Liver (tissue), 9 donors: ENCODE results near the gene ZNF771. TPM values are rescaled to one million over a fixed set of nuclear protein-coding genes. Genes with fewer than 3 reads are reported as not detected.
A peak's percentile ranks its signal among the peaks of the same experiment; 100 is the strongest.
"Not testable (repeated sequence)": the region's sequence is repeated elsewhere in the genome, so short reads cannot be mapped to it uniquely, and the experiment has no call there.

Experiments
- DNase-seq: peaks from one replicate; pipeline ENCODE4 v3.0.0-alpha.2; 2017; ENCODE audit warnings: low spot score
- H3K27ac ChIP-seq, 2 donors: one replicate each; pipeline ENCODE4 v1.7.0; 2013; ENCODE audit warnings: inconsistent platforms in 2 of 2, low read length in 2 of 2, control low read depth in 1 of 2, low read depth in 1 of 2, mild to moderate bottlenecking in 1 of 2
- H3K27me3 ChIP-seq, 4 donors: one replicate each; pipeline versions ENCODE4 v1.6.1 to v1.7.0; 2013; ENCODE audit warnings: low read length in 3 of 4, inconsistent platforms in 1 of 4, mild to moderate bottlenecking in 1 of 4, moderate library complexity in 1 of 4; ENCODE audit not compliant: control insufficient read depth in 4 of 4, insufficient read depth in 4 of 4
- H3K36me3 ChIP-seq, 4 donors: one replicate each; pipeline versions ENCODE4 v1.6.1 to v1.7.0; 2013; ENCODE audit warnings: low read length in 3 of 4, mild to moderate bottlenecking in 3 of 4, low read depth in 1 of 4, moderate library complexity in 1 of 4; ENCODE audit not compliant: control insufficient read depth in 4 of 4, insufficient read depth in 3 of 4
- H3K4me1 ChIP-seq, 4 donors: one replicate each; pipeline versions ENCODE4 v1.6.1 to v1.7.0; 2013; ENCODE audit warnings: low read length in 3 of 4, mild to moderate bottlenecking in 3 of 4, moderate library complexity in 1 of 4; ENCODE audit not compliant: control insufficient read depth in 4 of 4, insufficient read depth in 4 of 4
- H3K4me3 ChIP-seq, 3 donors: one replicate each; pipeline versions ENCODE4 v1.6.1 to v1.7.0; 2013; ENCODE audit warnings: low read length in 3 of 3, control low read depth in 1 of 3, low read depth in 1 of 3, mild to moderate bottlenecking in 1 of 3
- H3K9ac ChIP-seq, 2 donors: one replicate each; pipeline ENCODE4 v1.7.0; 2013; ENCODE audit warnings: low read length in 2 of 2, mild to moderate bottlenecking in 2 of 2, moderate library complexity in 2 of 2, control low read depth in 1 of 2, low read depth in 1 of 2
- H3K9me3 ChIP-seq, 4 donors: one replicate each; pipeline versions ENCODE4 v1.6.1 to v1.7.0; 2013; ENCODE audit warnings: low read length in 3 of 4; ENCODE audit not compliant: control insufficient read depth in 4 of 4
- EGR1 ChIP-seq, 2 donors: IDR thresholded peaks; 2 replicates each; pipeline ENCODE4 v1.6.1; 2016 to 2018; ENCODE audit warnings: antibody characterized with exemption in 2 of 2, low read depth in 2 of 2
- FOXA1 ChIP-seq: IDR thresholded peaks from 2 replicates; pipeline ENCODE4 v1.6.1; 2016; ENCODE audit warnings: antibody characterized with exemption
- FOXA2 ChIP-seq: IDR thresholded peaks from 2 replicates; pipeline ENCODE4 v1.6.1; 2016; ENCODE audit warnings: antibody characterized with exemption
- GABPA ChIP-seq, 2 donors: IDR thresholded peaks in 1 of 2; conservative IDR thresholded peaks in 1 of 2; 2 replicates each; pipeline ENCODE4 v1.6.1; 2016; ENCODE audit warnings: antibody characterized with exemption in 2 of 2, mild to moderate bottlenecking in 1 of 2, moderate library complexity in 1 of 2
- HNF4A ChIP-seq, 2 donors: conservative IDR thresholded peaks; 2 replicates each; pipeline ENCODE4 v1.6.1; 2016; ENCODE audit warnings: antibody characterized with exemption in 2 of 2, mild to moderate bottlenecking in 2 of 2
- HNF4G ChIP-seq: IDR thresholded peaks from 2 replicates; pipeline ENCODE4 v1.6.1; 2016; ENCODE audit warnings: antibody characterized with exemption
- JUND ChIP-seq, 2 donors: IDR thresholded peaks; 2 replicates each; pipeline ENCODE4 v1.6.1; 2016; ENCODE audit warnings: antibody characterized with exemption in 2 of 2
- NR2F2 ChIP-seq: IDR thresholded peaks from 2 replicates; pipeline ENCODE4 v1.6.1; 2016; ENCODE audit warnings: antibody characterized with exemption
- RXRA ChIP-seq, 2 donors: IDR thresholded peaks; 2 replicates each; pipeline ENCODE4 v1.6.1; 2017 to 2018; ENCODE audit warnings: antibody characterized with exemption in 2 of 2, mild to moderate bottlenecking in 1 of 2
- TAF1 ChIP-seq: conservative IDR thresholded peaks from 2 replicates; pipeline ENCODE4 v1.6.1; 2016; ENCODE audit warnings: antibody characterized with exemption, mild to moderate bottlenecking
- YY1 ChIP-seq: IDR thresholded peaks from 2 replicates; pipeline ENCODE4 v1.6.1; 2016; ENCODE audit warnings: antibody characterized with exemption, mild to moderate bottlenecking
- WGBS: extraction: QIAGEN DNeasy Blood & Tissue Kit; methylation state at CpG from one replicate; pipeline ENCODE4 v1.1.7; 2013; 5-methylcytosine and 5-hydroxymethylcytosine counted together
- polyA plus RNA-seq, 2 donors: library from polyadenylated mRNA; stranded (reverse) in 1 of 2; unstranded in 1 of 2; fragments of 200-250 nt in 1 of 2; fragments of >200 nt in 1 of 2; fragmentation: Nextera tagmentation in 1 of 2; extraction: Ambion mirVana in 1 of 2; gene quantifications; one replicate each; pipeline versions ENCODE4 v1.2.1 to v1.2.3, GENCODE V29; 2013 to 2015
- total RNA-seq, 2 donors: library from RNA; depleted of rRNA; stranded (reverse); fragments of >200 nt; gene quantifications; one replicate each; pipeline ENCODE4 v1.2.3, GENCODE V29; 2014
- TF ChIP-seq, protein P1 (sequence below): IDR thresholded peaks from 2 replicates; pipeline ENCODE4 v1.6.1; 2016; ENCODE audit warnings: antibody characterized with exemption
- TF ChIP-seq, protein P2 (sequence below): IDR thresholded peaks from 2 replicates; pipeline ENCODE4 v1.6.1; 2016; ENCODE audit warnings: antibody characterized with exemption
- TF ChIP-seq, protein P3 (sequence below): IDR thresholded peaks from 2 replicates; pipeline ENCODE4 v1.6.1; 2016; ENCODE audit warnings: antibody characterized with exemption
- TF ChIP-seq, protein P4 (sequence below): IDR thresholded peaks from 2 replicates; pipeline ENCODE4 v1.6.1; 2016; ENCODE audit warnings: antibody characterized with exemption, mild to moderate bottlenecking
- TF ChIP-seq, protein P5 (sequence below): fragments of 150-350 bp; IDR thresholded peaks from 2 replicates; pipeline ENCODE4 v1.5.1; 2017; ENCODE audit warnings: improper control_type of control experiment, low read depth, low read length; ENCODE audit not compliant: missing input control
- donor health status: healthy.
- donor health status: healthy.
- donor health status: healthy.
- donor health status: healthy.
- donor health status: healthy.

ZNF771 gene
- total and polyA plus RNA-seq, 4 donors, result 2.6 to 8.0 (median 5.2) TPM

DNA sequence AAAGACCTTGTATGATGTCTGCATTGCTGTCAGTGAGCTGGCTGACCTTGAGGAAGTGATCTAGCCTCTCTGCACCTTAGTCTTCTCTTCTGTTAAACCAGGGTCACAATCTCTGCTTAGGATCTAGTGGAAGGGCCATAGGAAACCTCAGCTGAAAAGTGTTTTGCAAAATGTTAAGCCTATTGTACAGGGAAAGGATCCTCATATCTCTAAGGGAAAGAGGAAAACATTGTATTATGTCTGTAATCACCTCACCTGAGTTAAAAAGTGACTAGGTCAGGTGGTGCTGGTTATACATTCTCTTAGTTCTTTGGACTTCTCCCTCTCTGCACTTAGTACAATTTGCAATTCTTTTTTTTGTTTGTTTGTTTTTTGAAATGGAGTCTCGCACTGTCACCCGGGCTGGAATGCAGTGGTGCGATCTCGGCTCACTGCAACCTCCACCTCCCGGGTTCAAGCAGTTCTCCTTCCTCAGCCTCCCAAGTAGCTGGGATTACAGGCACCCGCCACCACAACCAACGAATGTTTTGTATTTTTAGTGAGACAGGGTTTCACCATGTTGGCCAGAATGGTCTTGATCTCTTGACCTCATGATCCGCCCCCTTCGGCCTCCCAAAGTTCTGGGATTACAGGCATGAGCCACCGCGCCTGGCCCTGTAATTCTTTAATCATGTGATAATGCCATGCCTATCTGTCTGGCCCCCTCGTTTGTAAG lies 40.3 kb downstream of the ZNF771 start (continued):
- peak; percentile 60 for TF ChIP-seq TAF1
- peak; percentile 89 to 93 for TF ChIP-seq HNF4A (conservative IDR thresholded peaks at IDR 0.05)
- peak in 1 of 2 donors; percentile 57 for TF ChIP-seq JUND (IDR thresholded peaks at IDR 0.05)
- TF ChIP-seq FOXA1, result peak; percentile 45
- TF ChIP-seq, protein P1, sequence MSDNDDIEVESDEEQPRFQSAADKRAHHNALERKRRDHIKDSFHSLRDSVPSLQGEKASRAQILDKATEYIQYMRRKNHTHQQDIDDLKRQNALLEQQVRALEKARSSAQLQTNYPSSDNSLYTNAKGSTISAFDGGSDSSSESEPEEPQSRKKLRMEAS, result peak; percentile 62
- TF ChIP-seq EGR1 (IDR thresholded peaks at IDR 0.05; ENCODE audit: low read depth in 2 of 2), result no peak
- TF ChIP-seq RXRA (IDR thresholded peaks at IDR 0.05), result peak; percentile 57 to 82
- peak; percentile 92 for TF ChIP-seq YY1
- TF ChIP-seq, protein P2, sequence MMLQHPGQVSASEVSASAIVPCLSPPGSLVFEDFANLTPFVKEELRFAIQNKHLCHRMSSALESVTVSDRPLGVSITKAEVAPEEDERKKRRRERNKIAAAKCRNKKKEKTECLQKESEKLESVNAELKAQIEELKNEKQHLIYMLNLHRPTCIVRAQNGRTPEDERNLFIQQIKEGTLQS, result no peak

DNA sequence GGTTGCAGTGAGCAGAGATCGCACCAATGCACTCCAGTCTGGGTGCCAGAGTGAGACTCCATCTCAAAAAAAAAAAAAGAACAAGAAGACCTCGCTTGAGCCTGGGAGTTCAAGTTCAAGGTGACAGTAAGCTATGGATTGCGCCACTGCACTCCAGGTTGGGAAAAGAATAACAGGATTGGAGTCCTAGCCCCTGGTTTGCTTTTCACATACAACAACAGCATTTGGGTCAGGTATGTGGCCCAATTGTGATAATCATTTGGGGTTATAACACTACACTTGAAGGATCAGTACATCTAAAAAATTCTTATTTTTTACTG lies 41.7 kb downstream of the ZNF771 start:
- H3K9ac ChIP-seq, result no peak overlapping the region
- no peaks in the 10 kb centered on the region for H3K27me3 ChIP-seq
- WGBS, result 78% methylated on average over 3 of the region's 3 CpGs
- H3K4me1 ChIP-seq, result peaks cover 2 to 21% (median 13%) of the 10 kb centered on the region in 4 donors
- H3K27ac ChIP-seq, result no peak overlapping the region
- H3K4me3 ChIP-seq, result no peak overlapping the region
- no peaks in the 10 kb centered on the region for H3K36me3 ChIP-seq
- DNase-seq, result no peak
- TF ChIP-seq, protein P2, result no peak
- TF ChIP-seq FOXA2 (no peak), NR2F2 (no peak), FOXA1 (no peak), GABPA (IDR thresholded peaks at IDR 0.05 in 1 of 2, conservative IDR thresholded peaks at IDR 0.05 in 1 of 2) (no peak), HNF4G (no peak), TAF1 (no peak), JUND (IDR thresholded peaks at IDR 0.05) (no peak)
- TF ChIP-seq, protein P1, result no peak
- TF ChIP-seq, protein P3, sequence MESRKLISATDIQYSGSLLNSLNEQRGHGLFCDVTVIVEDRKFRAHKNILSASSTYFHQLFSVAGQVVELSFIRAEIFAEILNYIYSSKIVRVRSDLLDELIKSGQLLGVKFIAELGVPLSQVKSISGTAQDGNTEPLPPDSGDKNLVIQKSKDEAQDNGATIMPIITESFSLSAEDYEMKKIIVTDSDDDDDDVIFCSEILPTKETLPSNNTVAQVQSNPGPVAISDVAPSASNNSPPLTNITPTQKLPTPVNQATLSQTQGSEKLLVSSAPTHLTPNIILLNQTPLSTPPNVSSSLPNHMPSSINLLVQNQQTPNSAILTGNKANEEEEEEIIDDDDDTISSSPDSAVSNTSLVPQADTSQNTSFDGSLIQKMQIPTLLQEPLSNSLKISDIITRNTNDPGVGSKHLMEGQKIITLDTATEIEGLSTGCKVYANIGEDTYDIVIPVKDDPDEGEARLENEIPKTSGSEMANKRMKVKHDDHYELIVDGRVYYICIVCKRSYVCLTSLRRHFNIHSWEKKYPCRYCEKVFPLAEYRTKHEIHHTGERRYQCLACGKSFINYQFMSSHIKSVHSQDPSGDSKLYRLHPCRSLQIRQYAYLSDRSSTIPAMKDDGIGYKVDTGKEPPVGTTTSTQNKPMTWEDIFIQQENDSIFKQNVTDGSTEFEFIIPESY, result no peak
- TF ChIP-seq, protein P4, sequence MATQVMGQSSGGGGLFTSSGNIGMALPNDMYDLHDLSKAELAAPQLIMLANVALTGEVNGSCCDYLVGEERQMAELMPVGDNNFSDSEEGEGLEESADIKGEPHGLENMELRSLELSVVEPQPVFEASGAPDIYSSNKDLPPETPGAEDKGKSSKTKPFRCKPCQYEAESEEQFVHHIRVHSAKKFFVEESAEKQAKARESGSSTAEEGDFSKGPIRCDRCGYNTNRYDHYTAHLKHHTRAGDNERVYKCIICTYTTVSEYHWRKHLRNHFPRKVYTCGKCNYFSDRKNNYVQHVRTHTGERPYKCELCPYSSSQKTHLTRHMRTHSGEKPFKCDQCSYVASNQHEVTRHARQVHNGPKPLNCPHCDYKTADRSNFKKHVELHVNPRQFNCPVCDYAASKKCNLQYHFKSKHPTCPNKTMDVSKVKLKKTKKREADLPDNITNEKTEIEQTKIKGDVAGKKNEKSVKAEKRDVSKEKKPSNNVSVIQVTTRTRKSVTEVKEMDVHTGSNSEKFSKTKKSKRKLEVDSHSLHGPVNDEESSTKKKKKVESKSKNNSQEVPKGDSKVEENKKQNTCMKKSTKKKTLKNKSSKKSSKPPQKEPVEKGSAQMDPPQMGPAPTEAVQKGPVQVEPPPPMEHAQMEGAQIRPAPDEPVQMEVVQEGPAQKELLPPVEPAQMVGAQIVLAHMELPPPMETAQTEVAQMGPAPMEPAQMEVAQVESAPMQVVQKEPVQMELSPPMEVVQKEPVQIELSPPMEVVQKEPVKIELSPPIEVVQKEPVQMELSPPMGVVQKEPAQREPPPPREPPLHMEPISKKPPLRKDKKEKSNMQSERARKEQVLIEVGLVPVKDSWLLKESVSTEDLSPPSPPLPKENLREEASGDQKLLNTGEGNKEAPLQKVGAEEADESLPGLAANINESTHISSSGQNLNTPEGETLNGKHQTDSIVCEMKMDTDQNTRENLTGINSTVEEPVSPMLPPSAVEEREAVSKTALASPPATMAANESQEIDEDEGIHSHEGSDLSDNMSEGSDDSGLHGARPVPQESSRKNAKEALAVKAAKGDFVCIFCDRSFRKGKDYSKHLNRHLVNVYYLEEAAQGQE, result no peak
- TF ChIP-seq, protein P5, sequence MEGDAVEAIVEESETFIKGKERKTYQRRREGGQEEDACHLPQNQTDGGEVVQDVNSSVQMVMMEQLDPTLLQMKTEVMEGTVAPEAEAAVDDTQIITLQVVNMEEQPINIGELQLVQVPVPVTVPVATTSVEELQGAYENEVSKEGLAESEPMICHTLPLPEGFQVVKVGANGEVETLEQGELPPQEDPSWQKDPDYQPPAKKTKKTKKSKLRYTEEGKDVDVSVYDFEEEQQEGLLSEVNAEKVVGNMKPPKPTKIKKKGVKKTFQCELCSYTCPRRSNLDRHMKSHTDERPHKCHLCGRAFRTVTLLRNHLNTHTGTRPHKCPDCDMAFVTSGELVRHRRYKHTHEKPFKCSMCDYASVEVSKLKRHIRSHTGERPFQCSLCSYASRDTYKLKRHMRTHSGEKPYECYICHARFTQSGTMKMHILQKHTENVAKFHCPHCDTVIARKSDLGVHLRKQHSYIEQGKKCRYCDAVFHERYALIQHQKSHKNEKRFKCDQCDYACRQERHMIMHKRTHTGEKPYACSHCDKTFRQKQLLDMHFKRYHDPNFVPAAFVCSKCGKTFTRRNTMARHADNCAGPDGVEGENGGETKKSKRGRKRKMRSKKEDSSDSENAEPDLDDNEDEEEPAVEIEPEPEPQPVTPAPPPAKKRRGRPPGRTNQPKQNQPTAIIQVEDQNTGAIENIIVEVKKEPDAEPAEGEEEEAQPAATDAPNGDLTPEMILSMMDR, result no peak
- H3K9me3 ChIP-seq, result no peaks in the 10 kb centered on the region

DNA sequence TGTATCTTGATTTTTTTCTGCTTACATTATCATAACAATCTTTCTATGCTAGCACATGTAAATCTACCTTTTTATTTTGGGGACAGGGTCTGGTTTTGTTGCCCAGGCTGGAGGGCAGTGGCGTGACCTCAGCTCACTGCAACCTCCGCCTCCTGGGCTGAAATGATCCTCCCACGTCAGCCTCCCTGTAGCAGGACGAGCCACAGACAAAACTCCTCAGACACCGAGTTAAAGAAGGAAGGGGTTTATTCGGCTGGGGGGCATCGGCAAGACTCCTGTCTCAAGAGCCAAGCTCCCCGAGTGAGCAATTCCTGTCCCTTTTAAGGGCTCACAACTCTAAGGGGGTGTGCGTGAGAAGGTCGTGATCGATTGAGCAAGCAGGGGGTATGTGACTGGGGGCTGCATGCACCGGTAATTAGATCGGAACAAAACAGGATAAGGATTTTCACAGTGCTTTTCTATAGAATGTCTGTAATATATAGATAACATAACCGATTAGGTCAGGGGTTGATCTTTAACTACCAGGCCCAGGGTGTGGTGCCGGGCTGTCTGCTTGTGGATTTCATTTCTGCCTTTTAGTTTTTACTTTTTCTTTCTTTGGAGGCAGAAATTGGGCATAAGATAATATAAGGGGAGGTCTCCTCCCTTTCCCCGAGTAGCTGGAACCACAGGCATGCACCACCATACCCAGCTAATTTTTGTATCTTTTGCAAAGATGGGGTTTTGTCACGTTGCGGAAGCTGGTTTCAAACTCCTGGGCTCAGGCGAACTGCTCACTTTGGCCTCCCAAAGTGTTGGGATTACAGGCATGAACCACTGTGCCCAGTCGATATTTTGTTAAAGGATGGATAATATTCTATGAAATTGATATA lies 45.5 kb downstream of the ZNF771 start:
- not testable (repeated sequence) for H3K9me3 ChIP-seq, H3K36me3 ChIP-seq, H3K9ac ChIP-seq, H3K4me3 ChIP-seq, H3K27me3 ChIP-seq, DNase-seq, H3K27ac ChIP-seq
- peaks cover 2 to 12% (median 5%) of the 10 kb centered on the region in 4 donors for H3K4me1 ChIP-seq
- 78% methylated on average over 20 of the region's 20 CpGs for WGBS
